Measurements from ENCODE around the gene CST3. TPM values are rescaled to one million over a fixed set of nuclear protein-coding genes. Genes with fewer than 3 reads are reported as not detected.
A peak's percentile ranks its signal among the peaks of the same experiment; 100 is the strongest.

The CST3 gene
- total RNA-seq, 1 experiment from 2014 or later = 158 TPM

DNA sequence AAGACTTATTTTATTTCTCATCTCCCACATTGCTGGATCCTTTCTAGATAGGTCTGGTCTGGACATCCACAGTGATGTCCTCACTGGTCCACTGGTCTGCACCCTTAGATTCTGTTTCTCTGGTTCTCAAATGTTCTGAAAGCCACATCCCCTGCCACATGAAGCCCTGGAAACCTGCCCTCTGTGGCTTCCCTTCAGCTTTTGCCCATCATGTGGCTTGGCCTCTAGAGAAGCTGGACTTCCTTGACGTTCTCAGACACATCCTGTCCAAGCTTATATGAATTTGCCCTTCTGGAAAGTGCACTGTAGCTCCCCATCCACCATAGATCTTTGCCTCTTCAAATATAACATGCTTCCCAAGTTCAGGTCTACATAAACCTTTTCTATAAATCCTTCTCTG lies 32.6 kb upstream of the CST3 start:
- DNase-seq (ENCODE audit: low read depth, low spot score) = no peak
- intact Hi-C loops (cut with micrococcal nuclease; ENCODE audit: unreplicated experiment) = loop anchor here (10.0 kb wide), 1 partner anchor 56 kb away; no protein-coding TSS in a partner anchor
- H3K4me1 ChIP-seq (ENCODE audit: control insufficient read depth, insufficient read depth, low read length) = no peaks in the 10 kb centered on the region
- in situ Hi-C loops (cut with HindIII; ENCODE audit: low pct_unique_long_range_greater_than_20kb, low sequenced_read_pairs) = no loop called here
- H3K9me3 ChIP-seq (ENCODE audit: control insufficient read depth, insufficient read depth, low read depth, low read length) = no peaks in the 10 kb centered on the region
- TF ChIP-seq, protein P1, sequence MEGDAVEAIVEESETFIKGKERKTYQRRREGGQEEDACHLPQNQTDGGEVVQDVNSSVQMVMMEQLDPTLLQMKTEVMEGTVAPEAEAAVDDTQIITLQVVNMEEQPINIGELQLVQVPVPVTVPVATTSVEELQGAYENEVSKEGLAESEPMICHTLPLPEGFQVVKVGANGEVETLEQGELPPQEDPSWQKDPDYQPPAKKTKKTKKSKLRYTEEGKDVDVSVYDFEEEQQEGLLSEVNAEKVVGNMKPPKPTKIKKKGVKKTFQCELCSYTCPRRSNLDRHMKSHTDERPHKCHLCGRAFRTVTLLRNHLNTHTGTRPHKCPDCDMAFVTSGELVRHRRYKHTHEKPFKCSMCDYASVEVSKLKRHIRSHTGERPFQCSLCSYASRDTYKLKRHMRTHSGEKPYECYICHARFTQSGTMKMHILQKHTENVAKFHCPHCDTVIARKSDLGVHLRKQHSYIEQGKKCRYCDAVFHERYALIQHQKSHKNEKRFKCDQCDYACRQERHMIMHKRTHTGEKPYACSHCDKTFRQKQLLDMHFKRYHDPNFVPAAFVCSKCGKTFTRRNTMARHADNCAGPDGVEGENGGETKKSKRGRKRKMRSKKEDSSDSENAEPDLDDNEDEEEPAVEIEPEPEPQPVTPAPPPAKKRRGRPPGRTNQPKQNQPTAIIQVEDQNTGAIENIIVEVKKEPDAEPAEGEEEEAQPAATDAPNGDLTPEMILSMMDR (IDR thresholded peaks at IDR 0.05) = no peak
- no peak for ATAC-seq
- POLR2A ChIA-PET = no interaction called here
- BruUV-seq (replicated peaks) = no TSS peak
- no peaks in the 10 kb centered on the region for H3K36me3 ChIP-seq (ENCODE audit: control insufficient read depth, insufficient read depth, low read length)
- no peak overlapping the region for H3K27ac ChIP-seq (ENCODE audit: low read length)
- H3K4me3 ChIP-seq (ENCODE audit: low read depth in 2 of 2, low read length in 2 of 2) = no peak overlapping the region
- no peaks in the 10 kb centered on the region for H3K27me3 ChIP-seq (ENCODE audit: control insufficient read depth, insufficient read depth, low read length)
- CTCF ChIA-PET = no interaction called here

DNA sequence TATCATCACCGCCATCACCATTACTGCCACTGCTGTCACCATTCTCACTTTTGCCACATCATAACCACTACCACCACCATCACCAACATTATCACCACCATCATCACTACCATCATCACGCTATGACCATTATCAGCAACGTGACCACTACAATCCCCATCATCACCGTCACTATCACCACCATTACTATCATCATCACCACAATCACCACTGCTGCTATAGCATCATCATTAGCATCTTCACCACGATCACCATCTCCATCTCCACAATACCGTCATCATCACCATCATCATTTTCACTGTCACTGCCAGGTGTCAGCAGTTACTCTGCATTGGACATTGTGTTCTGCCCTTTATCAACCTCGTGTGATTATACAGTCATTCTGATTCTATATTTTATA lies 32.1 kb upstream of the CST3 start:
- intact Hi-C loops (cut with micrococcal nuclease; ENCODE audit: unreplicated experiment) (loop anchor here (5.0 to 10.0 kb wide), 2 partner anchors 55 to 327 kb away; no protein-coding TSS in a partner anchor), in situ Hi-C loops (cut with HindIII; ENCODE audit: low pct_unique_long_range_greater_than_20kb, low sequenced_read_pairs) (no loop called here)
- no peaks in the 10 kb centered on the region for H3K27me3 ChIP-seq (ENCODE audit: control insufficient read depth, insufficient read depth, low read length)
- no peaks in the 10 kb centered on the region for H3K9me3 ChIP-seq (ENCODE audit: control insufficient read depth, insufficient read depth, low read depth, low read length)
- H3K4me3 ChIP-seq (ENCODE audit: low read depth in 2 of 2, low read length in 2 of 2) = no peak overlapping the region
- POLR2A ChIA-PET = no interaction called here
- H3K36me3 ChIP-seq (ENCODE audit: control insufficient read depth, insufficient read depth, low read length) = no peaks in the 10 kb centered on the region
- TF ChIP-seq POLR2AphosphoS5 (IDR thresholded peaks at IDR 0.05; ENCODE audit: low read depth, low read length) (no peak), TCF7L2 (IDR thresholded peaks at IDR 0.05; ENCODE audit: low read depth, low read length) (no peak)
- TF ChIP-seq, protein P1 (IDR thresholded peaks at IDR 0.05) = no peak
- CTCF ChIA-PET = no interaction called here
- H3K4me1 ChIP-seq (ENCODE audit: control insufficient read depth, insufficient read depth, low read length) = no peaks in the 10 kb centered on the region
- ATAC-seq = no peak
- DNase-seq (ENCODE audit: low read depth, low spot score) = no peak
- no peak overlapping the region for H3K27ac ChIP-seq (ENCODE audit: low read length)
- BruUV-seq (replicated peaks) = no TSS peak

DNA sequence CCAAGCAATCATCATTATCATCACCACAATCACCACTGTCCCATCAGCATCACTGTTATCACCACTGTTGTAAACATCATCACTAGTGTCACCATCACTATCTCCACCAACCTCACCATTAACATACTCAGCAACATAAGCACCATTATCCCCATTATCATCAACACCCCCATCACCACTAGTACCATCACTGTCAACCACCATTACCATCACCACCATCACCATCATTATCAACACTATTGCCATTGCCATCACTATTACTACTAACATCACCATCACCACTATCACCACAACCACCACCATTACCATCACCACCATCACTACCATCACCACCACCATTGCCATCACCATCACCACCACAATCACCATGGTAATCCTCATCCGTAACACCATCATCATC lies 31.6 kb upstream of the CST3 start:
- Histone ChIP-seq H3K4me1 (ENCODE audit: control insufficient read depth, insufficient read depth, low read length) (no peaks in the 10 kb centered on the region), H3K4me3 (ENCODE audit: low read depth in 2 of 2, low read length in 2 of 2) (no peak overlapping the region), H3K9me3 (ENCODE audit: control insufficient read depth, insufficient read depth, low read depth, low read length) (no peaks in the 10 kb centered on the region), H3K27ac (ENCODE audit: low read length) (no peak overlapping the region), H3K36me3 (ENCODE audit: control insufficient read depth, insufficient read depth, low read length) (no peaks in the 10 kb centered on the region), H3K27me3 (ENCODE audit: control insufficient read depth, insufficient read depth, low read length) (no peaks in the 10 kb centered on the region)
- in situ Hi-C loops (cut with HindIII; ENCODE audit: low pct_unique_long_range_greater_than_20kb, low sequenced_read_pairs) (no loop called here), intact Hi-C loops (cut with micrococcal nuclease; ENCODE audit: unreplicated experiment) (loop anchor here (5.0 kb wide), 1 partner anchor 328 kb away; no protein-coding TSS in a partner anchor)
- TF ChIP-seq POLR2AphosphoS5 (IDR thresholded peaks at IDR 0.05; ENCODE audit: low read depth, low read length) = no peak
- no peak for TF ChIP-seq SIN3A (IDR thresholded peaks at IDR 0.05; ENCODE audit: borderline replicate concordance, insufficient read depth, low read depth, low read length)
- no TSS peak for BruUV-seq (replicated peaks)
- no peak for ATAC-seq
- ChIA-PET POLR2A (no interaction called here), CTCF (no interaction called here)
- DNase-seq (ENCODE audit: low read depth, low spot score) = no peak

DNA sequence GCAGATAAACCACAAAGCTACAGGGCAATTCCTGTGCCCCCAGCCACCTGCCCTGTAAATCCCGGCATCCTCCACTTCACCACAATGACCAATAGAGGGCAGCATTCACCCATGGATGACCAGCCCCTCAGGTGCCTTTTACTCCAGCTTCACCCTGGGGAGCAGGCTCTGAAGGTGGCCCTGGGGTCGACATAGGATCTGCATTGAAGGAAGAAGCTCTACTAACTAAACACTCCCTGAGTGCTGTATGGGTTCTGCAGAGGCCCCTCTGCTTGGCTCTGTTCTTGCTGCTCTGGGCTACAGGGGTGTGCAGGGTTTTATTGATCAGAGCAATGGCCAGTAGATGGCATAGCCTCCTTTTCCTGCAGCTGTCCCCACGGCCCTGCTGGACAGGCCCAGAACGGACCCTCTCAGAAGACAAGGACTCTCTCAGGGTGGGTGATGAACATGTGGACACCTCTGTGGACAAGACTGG lies 30.8 kb upstream of the CST3 start:
- Histone ChIP-seq H3K27me3 (ENCODE audit: control insufficient read depth, insufficient read depth, low read length) (no peaks in the 10 kb centered on the region), H3K9me3 (ENCODE audit: control insufficient read depth, insufficient read depth, low read depth, low read length) (no peaks in the 10 kb centered on the region), H3K4me3 (ENCODE audit: low read depth in 2 of 2, low read length in 2 of 2) (no peak overlapping the region), H3K27ac (ENCODE audit: low read length) (no peak overlapping the region), H3K4me1 (ENCODE audit: control insufficient read depth, insufficient read depth, low read length) (no peaks in the 10 kb centered on the region), H3K36me3 (ENCODE audit: control insufficient read depth, insufficient read depth, low read length) (no peaks in the 10 kb centered on the region)
- TF ChIP-seq, protein P2, sequence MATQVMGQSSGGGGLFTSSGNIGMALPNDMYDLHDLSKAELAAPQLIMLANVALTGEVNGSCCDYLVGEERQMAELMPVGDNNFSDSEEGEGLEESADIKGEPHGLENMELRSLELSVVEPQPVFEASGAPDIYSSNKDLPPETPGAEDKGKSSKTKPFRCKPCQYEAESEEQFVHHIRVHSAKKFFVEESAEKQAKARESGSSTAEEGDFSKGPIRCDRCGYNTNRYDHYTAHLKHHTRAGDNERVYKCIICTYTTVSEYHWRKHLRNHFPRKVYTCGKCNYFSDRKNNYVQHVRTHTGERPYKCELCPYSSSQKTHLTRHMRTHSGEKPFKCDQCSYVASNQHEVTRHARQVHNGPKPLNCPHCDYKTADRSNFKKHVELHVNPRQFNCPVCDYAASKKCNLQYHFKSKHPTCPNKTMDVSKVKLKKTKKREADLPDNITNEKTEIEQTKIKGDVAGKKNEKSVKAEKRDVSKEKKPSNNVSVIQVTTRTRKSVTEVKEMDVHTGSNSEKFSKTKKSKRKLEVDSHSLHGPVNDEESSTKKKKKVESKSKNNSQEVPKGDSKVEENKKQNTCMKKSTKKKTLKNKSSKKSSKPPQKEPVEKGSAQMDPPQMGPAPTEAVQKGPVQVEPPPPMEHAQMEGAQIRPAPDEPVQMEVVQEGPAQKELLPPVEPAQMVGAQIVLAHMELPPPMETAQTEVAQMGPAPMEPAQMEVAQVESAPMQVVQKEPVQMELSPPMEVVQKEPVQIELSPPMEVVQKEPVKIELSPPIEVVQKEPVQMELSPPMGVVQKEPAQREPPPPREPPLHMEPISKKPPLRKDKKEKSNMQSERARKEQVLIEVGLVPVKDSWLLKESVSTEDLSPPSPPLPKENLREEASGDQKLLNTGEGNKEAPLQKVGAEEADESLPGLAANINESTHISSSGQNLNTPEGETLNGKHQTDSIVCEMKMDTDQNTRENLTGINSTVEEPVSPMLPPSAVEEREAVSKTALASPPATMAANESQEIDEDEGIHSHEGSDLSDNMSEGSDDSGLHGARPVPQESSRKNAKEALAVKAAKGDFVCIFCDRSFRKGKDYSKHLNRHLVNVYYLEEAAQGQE (IDR thresholded peaks at IDR 0.05; ENCODE audit: insufficient read depth in 1 of 2, low read depth in 2 of 2, low read length in 1 of 2) = no peak
- TF ChIP-seq, protein P1 (IDR thresholded peaks at IDR 0.05) = peak; percentile 89
- ChIA-PET POLR2A (no interaction called here), CTCF (interaction anchor here (0.6 to 1.3 kb wide), 3 partner anchors 23 to 1425 kb away, joined by 3 read pairs; no protein-coding TSS in a partner anchor)
- in situ Hi-C loops (cut with HindIII; ENCODE audit: low pct_unique_long_range_greater_than_20kb, low sequenced_read_pairs) (no loop called here), intact Hi-C loops (cut with micrococcal nuclease; ENCODE audit: unreplicated experiment) (loop anchor here (5.0 kb wide), 1 partner anchor 329 kb away; no protein-coding TSS in a partner anchor)
- BruUV-seq (replicated peaks) = no TSS peak
- ATAC-seq (peak; percentile 90), DNase-seq (ENCODE audit: low read depth, low spot score) (peak; percentile 35)
